Lung microvascular endothelial cell (primary cell): ENCODE data around the gene AATF. TPM values are rescaled to one million over a fixed set of nuclear protein-coding genes. Genes with fewer than 3 reads are reported as not detected.

Experiments
- DNase-seq, 2 donors: peaks; one replicate each; pipeline versions ENCODE4 v3.0.0 to v3.0.0-alpha.2; 2010; ENCODE audit warnings: low read depth in 2 of 2
- total RNA-seq: library from RNA; depleted of rRNA; stranded (reverse); fragments of >200 nt; gene quantifications from 2 replicates; pipeline ENCODE4 v1.2.1, GENCODE V29; 2014

The AATF gene
- total RNA-seq, 1 donor from 2014 or later: 17.1 TPM

- no peak for DNase-seq
Observed at GRCh38 chr17:37079065-37079708, 130.4 kb downstream of the AATF start.

GRCh38 chr17:37079735-37080134 is 131.0 kb downstream of the AATF start:
- no peak for DNase-seq

DNA sequence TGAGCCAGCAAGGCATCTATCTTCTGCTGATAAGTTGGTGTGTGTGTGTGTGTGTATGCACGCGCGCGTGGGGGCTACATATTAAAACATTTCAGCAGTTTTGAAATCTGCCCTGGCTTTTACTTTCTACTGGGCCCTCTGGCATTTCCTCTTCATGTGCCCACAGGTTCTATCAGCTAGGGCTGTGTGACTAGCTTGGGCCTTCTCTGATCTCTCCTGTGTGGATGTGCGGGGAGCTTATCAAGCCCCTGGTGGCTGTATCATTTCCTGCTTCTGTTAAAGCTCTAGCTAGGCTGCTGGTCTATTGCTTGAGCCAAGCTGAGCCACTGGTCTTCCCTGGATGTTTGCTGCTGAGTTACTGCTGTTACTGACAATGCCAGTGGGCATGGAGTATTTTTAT is 132.5 kb downstream of the AATF start:
- DNase-seq: peak; percentile 19 to 24

GRCh38 chr17:37082311-37082860 is 133.6 kb downstream of the AATF start:
- no peak for DNase-seq

DNA sequence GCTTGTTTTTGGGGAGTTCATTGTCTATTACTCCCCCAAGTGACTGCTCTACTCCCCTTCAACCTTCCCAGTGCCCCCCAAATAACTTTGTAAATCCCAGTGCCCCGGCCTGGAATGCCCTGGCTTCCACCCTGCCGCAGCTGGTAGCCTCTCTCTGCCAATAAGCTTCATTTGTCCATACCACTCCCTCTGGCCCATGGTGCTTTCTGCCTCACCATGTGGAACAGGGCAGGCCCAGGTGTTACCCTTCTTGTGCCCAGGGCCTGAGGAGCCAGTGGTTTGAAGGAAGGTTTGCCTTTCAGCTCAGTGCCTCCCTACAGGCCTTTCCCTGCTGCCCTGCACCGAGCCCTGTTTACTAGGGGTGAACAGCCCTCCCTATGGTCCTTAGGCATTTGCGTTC is 134.2 kb downstream of the AATF start:
- DNase-seq: no peak

DNA sequence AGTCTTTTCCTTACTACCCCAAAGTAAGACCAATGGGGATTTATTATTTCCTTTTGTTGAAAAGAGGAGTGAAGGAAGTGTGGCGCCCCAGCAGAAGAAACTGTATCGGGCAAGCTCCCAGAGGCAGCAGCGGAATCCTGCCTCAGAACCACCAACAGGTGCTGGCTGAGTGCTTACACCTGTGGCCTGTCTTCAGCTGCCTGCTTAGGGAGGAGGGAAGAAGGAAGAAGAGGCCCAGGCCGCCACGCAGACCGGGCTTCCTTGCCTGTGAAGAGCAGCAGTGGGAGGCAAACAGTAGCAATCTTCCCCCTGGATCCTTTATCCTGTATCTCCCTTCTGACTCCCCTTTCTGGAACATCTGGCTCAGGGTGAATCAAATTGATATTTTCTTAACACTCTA is 134.7 kb downstream of the AATF start:
- no peak for DNase-seq

DNA sequence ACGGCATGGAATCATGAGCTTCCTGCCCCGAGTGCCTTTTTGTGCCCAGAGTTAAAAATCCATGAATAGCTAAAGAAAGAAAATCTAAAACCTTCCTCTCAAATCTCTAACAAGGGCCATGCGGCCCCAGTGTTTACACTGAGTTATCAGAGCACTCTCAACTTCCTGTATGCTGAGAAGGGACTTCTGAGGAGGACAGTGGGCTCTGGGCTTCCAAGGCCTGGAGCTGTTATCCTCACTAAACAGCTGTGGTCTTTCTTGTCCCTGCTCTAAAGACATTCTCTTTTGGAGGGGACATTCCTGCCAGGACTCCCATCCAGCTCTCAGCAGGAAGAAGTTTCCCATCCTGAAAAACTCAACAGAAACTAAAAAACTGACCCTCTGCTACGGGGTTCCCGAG is 135.6 kb downstream of the AATF start:
- no peak for DNase-seq

GRCh38 chr17:37086334-37086733 is 137.6 kb downstream of the AATF start:
- no peak for DNase-seq

- DNase-seq: no peak
Observed at GRCh38 chr17:37086948-37087347, 138.2 kb downstream of the AATF start.

DNA sequence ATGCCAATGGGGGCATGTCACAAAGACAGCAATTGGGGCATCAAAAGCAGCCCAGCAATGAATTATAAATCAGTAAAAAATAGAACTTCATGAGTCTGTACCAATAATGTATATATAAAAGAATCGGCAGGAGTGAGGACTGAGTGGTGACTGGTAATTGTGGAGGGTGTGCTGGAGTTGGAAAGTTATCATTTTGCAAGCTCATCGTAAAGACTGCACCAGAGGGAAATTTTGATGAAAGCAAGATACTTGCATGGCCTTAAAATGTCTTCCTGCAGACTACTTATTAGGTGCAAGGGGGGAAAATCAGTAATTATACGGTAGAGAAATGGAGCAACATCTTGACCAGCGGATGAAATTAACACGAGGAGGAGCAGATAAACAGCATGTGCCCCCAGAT is 138.9 kb downstream of the AATF start:
- DNase-seq: no peak

- peak in 1 of 2 donors; percentile 56 for DNase-seq
Observed at GRCh38 chr17:37088459-37088858, 139.7 kb downstream of the AATF start.

DNA sequence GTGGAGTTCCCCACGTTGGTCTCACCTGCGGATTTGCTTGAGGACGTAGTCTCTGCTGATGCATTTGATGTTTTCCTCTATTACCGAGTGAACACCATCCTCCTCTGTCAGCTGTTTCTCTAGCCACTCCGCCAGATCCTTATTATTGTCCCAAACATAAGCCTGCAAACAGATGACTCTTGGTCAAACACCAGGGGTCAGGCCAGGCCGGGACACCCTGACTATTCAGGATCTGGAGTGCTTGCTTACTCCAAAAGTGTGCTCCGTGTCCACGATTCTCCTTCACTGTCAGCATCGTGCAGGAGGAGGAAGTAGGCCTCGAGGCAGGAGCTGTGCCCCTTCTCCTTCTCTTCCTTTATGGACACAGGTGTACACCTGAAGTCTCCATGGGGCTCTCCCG is 140.2 kb downstream of the AATF start:
- DNase-seq: no peak

GRCh38 chr17:37089956-37090355 is 141.2 kb downstream of the AATF start:
- DNase-seq: peak in 1 of 2 donors; percentile 84

- DNase-seq: no peak
Observed at GRCh38 chr17:37090941-37091340, 142.2 kb downstream of the AATF start.

GRCh38 chr17:37092071-37092470 is 143.3 kb downstream of the AATF start:
- DNase-seq: no peak

DNA sequence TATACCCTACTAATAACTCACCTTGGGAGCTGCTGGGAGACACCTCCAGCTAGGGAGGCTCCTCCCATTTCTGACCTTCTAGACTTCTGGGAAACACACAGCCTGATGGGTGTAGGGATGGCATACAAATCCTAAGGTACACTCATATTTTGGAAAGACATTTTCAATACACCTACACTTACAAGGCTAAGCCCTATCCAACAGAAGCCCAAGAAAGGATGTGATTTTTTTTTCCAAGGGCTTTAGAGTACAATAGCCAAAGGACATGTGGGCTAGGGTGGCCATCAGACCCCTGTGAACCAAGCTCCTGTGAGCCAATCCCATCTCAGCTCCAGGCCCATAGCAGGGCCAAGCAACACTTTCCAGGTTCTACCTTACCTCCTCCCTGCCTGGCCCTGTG is 143.9 kb downstream of the AATF start:
- no peak for DNase-seq

- DNase-seq: no peak
Observed at GRCh38 chr17:37094391-37094790, 145.6 kb downstream of the AATF start.

DNA sequence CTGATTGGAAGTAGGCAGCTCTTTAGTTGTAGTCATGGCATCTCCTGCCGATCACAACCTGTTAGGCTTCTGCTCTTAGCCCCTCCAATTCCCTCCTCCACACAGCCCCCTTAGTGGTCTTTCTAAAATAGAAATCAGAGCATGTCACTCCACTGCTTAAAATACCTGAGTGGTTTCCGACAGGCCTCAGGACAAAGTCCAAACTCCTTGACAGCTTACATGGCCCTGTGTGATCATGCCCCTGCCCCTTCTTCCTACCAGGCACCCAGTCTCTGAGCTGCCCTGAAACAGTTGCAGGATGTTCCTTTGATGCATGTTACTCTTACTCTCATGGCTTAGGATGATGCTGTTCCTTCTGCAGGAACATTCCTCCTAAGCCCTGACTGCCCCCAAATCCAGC is 147.3 kb downstream of the AATF start:
- no peak for DNase-seq

GRCh38 chr17:37097154-37097553 is 148.4 kb downstream of the AATF start:
- DNase-seq: no peak

GRCh38 chr17:37098152-37098551 is 149.4 kb downstream of the AATF start:
- DNase-seq: no peak

- DNase-seq: no peak
Observed at GRCh38 chr17:37098910-37099664, 150.3 kb downstream of the AATF start.

GRCh38 chr17:37100231-37100630 is 151.5 kb downstream of the AATF start:
- no peak for DNase-seq

DNA sequence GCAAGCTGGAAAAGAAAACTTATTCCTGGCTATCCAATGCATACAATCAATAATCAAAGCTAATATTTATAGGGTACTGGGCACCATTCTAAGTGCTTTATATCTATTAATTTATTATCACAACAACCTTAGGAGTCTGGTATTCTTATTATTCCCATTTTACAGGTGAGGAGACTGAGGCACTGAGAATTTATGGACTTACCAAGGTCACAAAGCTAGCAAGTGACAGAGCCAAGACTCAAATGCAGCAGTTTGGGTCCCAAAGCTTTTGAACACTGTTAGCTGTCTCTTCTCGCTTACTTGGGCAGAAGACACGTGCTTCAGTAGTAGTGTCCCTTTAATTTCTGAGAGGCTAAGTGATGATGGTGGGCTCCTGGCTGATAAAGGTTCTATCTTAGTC is 152.6 kb downstream of the AATF start:
- DNase-seq: no peak
